ENCODE data around the gene CELF4.

The CELF4 gene

GRCh38 chr18:37320317-37320716 is 245.3 kb downstream of the CELF4 start:
- Histone ChIP-seq H3K4me3 (ENCODE audit: low read depth in 1 of 2, low read length in 2 of 2) (no peak overlapping the region), H3K79me2 (ENCODE audit: insufficient read depth, low read length) (no peaks in the 10 kb centered on the region), H3K27me3 (ENCODE audit: insufficient read depth, low read length, poor library complexity) (no peaks in the 10 kb centered on the region), H3K27ac (ENCODE audit: low read length) (no peak overlapping the region), H3K9me3 (ENCODE audit: insufficient read depth, low read length, severe bottlenecking) (no peaks in the 10 kb centered on the region), H3K4me1 (ENCODE audit: insufficient read depth, low read length) (no peaks in the 10 kb centered on the region), H3K9ac (ENCODE audit: low read depth, low read length) (no peak overlapping the region), H3K4me2 (ENCODE audit: insufficient read depth, low read length) (no peak overlapping the region), H3K36me3 (ENCODE audit: insufficient read depth, low read length) (no peaks in the 10 kb centered on the region), H4K20me1 (ENCODE audit: insufficient read depth, low read length) (no peaks in the 10 kb centered on the region; the same call in 1 of the 2 replicates), H2AFZ (ENCODE audit: low read depth, low read length) (no peak overlapping the region)
- DNase-seq: no peak
- TF ChIP-seq EZH2 (IDR thresholded peaks at IDR 0.05; ENCODE audit: borderline replicate concordance, low read depth, low read length, severe bottlenecking) (no peak), CTCF (IDR thresholded peaks at IDR 0.05; ENCODE audit: borderline replicate concordance, extremely low read depth, low read length, poor library complexity, severe bottlenecking) (no peak)
- no peak for ATAC-seq (ENCODE audit: insufficient read depth, low read depth)

- H3K36me3 ChIP-seq (ENCODE audit: insufficient read depth, low read length): no peaks in the 10 kb centered on the region
- no peak overlapping the region for H3K4me2 ChIP-seq (ENCODE audit: insufficient read depth, low read length)
- no peaks in the 10 kb centered on the region for H3K79me2 ChIP-seq (ENCODE audit: insufficient read depth, low read length)
- H3K9me3 ChIP-seq (ENCODE audit: insufficient read depth, low read length, severe bottlenecking): no peaks in the 10 kb centered on the region
- no peaks in the 10 kb centered on the region for H3K4me1 ChIP-seq (ENCODE audit: insufficient read depth, low read length)
- H3K9ac ChIP-seq (ENCODE audit: low read depth, low read length): no peak overlapping the region
- no peak overlapping the region for H3K4me3 ChIP-seq (ENCODE audit: low read depth in 1 of 2, low read length in 2 of 2)
- no peak overlapping the region for H3K27ac ChIP-seq (ENCODE audit: low read length)
- no peak overlapping the region for H2AFZ ChIP-seq (ENCODE audit: low read depth, low read length)
- DNase-seq (no peak), ATAC-seq (ENCODE audit: insufficient read depth, low read depth) (no peak)
- no peaks in the 10 kb centered on the region for H3K27me3 ChIP-seq (ENCODE audit: insufficient read depth, low read length, poor library complexity)
- H4K20me1 ChIP-seq (ENCODE audit: insufficient read depth, low read length): no peaks in the 10 kb centered on the region; the same call in 1 of the 2 replicates
- TF ChIP-seq EZH2 (IDR thresholded peaks at IDR 0.05; ENCODE audit: borderline replicate concordance, low read depth, low read length, severe bottlenecking) (no peak), CTCF (IDR thresholded peaks at IDR 0.05; ENCODE audit: borderline replicate concordance, extremely low read depth, low read length, poor library complexity, severe bottlenecking) (no peak)
Measured at GRCh38 chr18:37318360-37319355, 246.9 kb downstream of the CELF4 start.

GRCh38 chr18:37317486-37317885 is 248.1 kb downstream of the CELF4 start:
- no peaks in the 10 kb centered on the region for H3K4me1 ChIP-seq (ENCODE audit: insufficient read depth, low read length)
- no peak overlapping the region for H3K9ac ChIP-seq (ENCODE audit: low read depth, low read length)
- H3K27me3 ChIP-seq (ENCODE audit: insufficient read depth, low read length, poor library complexity): no peaks in the 10 kb centered on the region
- H3K79me2 ChIP-seq (ENCODE audit: insufficient read depth, low read length): no peaks in the 10 kb centered on the region
- TF ChIP-seq EZH2 (IDR thresholded peaks at IDR 0.05; ENCODE audit: borderline replicate concordance, low read depth, low read length, severe bottlenecking) (no peak), CTCF (IDR thresholded peaks at IDR 0.05; ENCODE audit: borderline replicate concordance, extremely low read depth, low read length, poor library complexity, severe bottlenecking) (no peak)
- no peaks in the 10 kb centered on the region; the same call in 1 of the 2 replicates for H4K20me1 ChIP-seq (ENCODE audit: insufficient read depth, low read length)
- H3K9me3 ChIP-seq (ENCODE audit: insufficient read depth, low read length, severe bottlenecking): no peaks in the 10 kb centered on the region
- H3K4me3 ChIP-seq (ENCODE audit: low read depth in 1 of 2, low read length in 2 of 2): no peak overlapping the region
- DNase-seq: no peak
- no peak for ATAC-seq (ENCODE audit: insufficient read depth, low read depth)
- H3K4me2 ChIP-seq (ENCODE audit: insufficient read depth, low read length): no peak overlapping the region
- no peak overlapping the region for H3K27ac ChIP-seq (ENCODE audit: low read length)
- no peak overlapping the region for H2AFZ ChIP-seq (ENCODE audit: low read depth, low read length)
- H3K36me3 ChIP-seq (ENCODE audit: insufficient read depth, low read length): no peaks in the 10 kb centered on the region

All from DND-41 (cell line).